ENCODE results near the gene LRRK1.
A peak's percentile ranks its signal among the peaks of the same experiment; 100 is the strongest.

The LRRK1 gene

DNA sequence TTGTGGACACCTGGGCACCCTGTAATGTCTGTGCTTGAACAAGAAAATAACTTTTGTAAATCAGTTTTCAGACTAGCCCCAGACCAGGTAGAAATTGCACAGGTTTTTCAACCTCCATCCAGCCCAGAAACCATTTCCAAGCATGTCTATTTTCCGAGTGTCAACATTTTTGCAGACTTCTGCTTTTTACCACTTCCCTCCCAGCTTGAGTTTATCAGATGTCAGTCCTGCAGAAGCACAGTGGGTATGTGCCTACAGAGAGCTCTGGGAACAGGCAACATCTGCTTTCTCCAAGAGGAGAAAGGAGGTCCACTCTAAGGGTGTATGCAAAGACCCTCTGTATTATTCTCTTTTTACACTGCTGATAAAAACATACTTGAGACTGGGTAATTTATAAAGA, 83.9 kb downstream of the LRRK1 start:
- no peak for TF ChIP-seq TCF12 (IDR thresholded peaks at IDR 0.05; ENCODE audit: low read depth)
- no peak for TF ChIP-seq EP300 (IDR thresholded peaks at IDR 0.05; ENCODE audit: borderline replicate concordance)

DNA sequence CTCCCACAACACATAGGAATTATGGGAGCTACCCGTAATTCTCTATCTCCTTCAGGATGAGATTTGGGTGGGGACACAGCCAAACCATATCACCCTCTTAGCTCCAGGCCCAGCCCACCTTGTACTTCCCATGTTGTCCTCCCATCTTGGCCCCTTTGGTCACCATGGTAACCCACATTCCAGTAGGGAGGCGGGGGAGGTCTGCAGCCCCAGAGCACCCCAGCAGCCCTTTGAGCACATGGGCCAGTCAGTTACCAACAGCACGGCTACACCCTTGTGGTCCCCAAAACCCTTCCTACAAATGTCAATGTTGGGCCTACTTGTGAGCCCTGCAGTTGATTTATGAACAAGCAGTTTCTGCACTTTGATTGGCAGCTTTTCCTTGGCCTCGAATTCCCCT, 84.5 kb downstream of the LRRK1 start:
- TF ChIP-seq EP300 (IDR thresholded peaks at IDR 0.05; ENCODE audit: borderline replicate concordance) (no peak), CEBPB (IDR thresholded peaks at IDR 0.05) (no peak), EGR1 (IDR thresholded peaks at IDR 0.05) (no peak), TCF12 (IDR thresholded peaks at IDR 0.05; ENCODE audit: low read depth) (no peak), TEAD4 (IDR thresholded peaks at IDR 0.05) (no peak)
- TF ChIP-seq, protein P1, sequence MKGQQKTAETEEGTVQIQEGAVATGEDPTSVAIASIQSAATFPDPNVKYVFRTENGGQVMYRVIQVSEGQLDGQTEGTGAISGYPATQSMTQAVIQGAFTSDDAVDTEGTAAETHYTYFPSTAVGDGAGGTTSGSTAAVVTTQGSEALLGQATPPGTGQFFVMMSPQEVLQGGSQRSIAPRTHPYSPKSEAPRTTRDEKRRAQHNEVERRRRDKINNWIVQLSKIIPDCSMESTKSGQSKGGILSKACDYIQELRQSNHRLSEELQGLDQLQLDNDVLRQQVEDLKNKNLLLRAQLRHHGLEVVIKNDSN (IDR thresholded peaks at IDR 0.05): no peak

DNA sequence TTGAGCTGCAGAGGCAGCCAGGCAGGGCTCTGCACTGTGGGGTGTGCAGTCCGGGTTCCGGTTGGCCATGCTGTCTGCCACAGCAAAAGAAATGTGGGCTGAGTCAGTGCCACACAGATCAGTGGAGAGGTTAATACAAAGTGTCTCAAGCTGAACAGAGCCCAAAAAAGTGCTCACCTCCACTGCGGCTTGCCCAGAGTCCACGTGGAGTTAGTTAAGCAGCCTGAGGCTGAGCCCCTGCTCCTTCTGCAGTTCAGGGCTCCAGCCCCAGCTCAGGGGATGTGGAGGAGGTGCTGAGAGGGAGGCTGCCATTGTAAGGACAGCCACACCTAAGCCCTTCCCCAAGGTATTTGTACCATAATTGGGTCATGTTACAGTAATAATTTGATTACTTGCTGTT, 85.3 kb downstream of the LRRK1 start:
- no peak for TF ChIP-seq CREB1 (IDR thresholded peaks at IDR 0.05; ENCODE audit: low read depth)
- TF ChIP-seq TAF1 (IDR thresholded peaks at IDR 0.05; ENCODE audit: low read depth): no peak
- no peak for TF ChIP-seq EGR1 (IDR thresholded peaks at IDR 0.05)
- TF ChIP-seq, protein P2, sequence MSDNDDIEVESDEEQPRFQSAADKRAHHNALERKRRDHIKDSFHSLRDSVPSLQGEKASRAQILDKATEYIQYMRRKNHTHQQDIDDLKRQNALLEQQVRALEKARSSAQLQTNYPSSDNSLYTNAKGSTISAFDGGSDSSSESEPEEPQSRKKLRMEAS (IDR thresholded peaks at IDR 0.05): no peak
- no peak for TF ChIP-seq YY1 (IDR thresholded peaks at IDR 0.05; ENCODE audit: low read depth)
- TF ChIP-seq, protein P3, sequence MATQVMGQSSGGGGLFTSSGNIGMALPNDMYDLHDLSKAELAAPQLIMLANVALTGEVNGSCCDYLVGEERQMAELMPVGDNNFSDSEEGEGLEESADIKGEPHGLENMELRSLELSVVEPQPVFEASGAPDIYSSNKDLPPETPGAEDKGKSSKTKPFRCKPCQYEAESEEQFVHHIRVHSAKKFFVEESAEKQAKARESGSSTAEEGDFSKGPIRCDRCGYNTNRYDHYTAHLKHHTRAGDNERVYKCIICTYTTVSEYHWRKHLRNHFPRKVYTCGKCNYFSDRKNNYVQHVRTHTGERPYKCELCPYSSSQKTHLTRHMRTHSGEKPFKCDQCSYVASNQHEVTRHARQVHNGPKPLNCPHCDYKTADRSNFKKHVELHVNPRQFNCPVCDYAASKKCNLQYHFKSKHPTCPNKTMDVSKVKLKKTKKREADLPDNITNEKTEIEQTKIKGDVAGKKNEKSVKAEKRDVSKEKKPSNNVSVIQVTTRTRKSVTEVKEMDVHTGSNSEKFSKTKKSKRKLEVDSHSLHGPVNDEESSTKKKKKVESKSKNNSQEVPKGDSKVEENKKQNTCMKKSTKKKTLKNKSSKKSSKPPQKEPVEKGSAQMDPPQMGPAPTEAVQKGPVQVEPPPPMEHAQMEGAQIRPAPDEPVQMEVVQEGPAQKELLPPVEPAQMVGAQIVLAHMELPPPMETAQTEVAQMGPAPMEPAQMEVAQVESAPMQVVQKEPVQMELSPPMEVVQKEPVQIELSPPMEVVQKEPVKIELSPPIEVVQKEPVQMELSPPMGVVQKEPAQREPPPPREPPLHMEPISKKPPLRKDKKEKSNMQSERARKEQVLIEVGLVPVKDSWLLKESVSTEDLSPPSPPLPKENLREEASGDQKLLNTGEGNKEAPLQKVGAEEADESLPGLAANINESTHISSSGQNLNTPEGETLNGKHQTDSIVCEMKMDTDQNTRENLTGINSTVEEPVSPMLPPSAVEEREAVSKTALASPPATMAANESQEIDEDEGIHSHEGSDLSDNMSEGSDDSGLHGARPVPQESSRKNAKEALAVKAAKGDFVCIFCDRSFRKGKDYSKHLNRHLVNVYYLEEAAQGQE (IDR thresholded peaks at IDR 0.05; ENCODE audit: low read depth): no peak
- no peak for TF ChIP-seq NFIC (IDR thresholded peaks at IDR 0.05)
- TF ChIP-seq TCF12 (IDR thresholded peaks at IDR 0.05; ENCODE audit: low read depth): no peak
- no peak for TF ChIP-seq RAD21 (IDR thresholded peaks at IDR 0.05; ENCODE audit: low read depth)
- TF ChIP-seq TEAD4 (IDR thresholded peaks at IDR 0.05): no peak
- TF ChIP-seq FOXM1 (IDR thresholded peaks at IDR 0.05; ENCODE audit: borderline replicate concordance, low read depth): no peak
- TF ChIP-seq, protein P1 (IDR thresholded peaks at IDR 0.05): no peak
- no peak for TF ChIP-seq EP300 (IDR thresholded peaks at IDR 0.05; ENCODE audit: borderline replicate concordance)
- no peak for TF ChIP-seq ZBTB7A (IDR thresholded peaks at IDR 0.05; ENCODE audit: low read depth)
- no peak for TF ChIP-seq CEBPB (IDR thresholded peaks at IDR 0.05)

DNA sequence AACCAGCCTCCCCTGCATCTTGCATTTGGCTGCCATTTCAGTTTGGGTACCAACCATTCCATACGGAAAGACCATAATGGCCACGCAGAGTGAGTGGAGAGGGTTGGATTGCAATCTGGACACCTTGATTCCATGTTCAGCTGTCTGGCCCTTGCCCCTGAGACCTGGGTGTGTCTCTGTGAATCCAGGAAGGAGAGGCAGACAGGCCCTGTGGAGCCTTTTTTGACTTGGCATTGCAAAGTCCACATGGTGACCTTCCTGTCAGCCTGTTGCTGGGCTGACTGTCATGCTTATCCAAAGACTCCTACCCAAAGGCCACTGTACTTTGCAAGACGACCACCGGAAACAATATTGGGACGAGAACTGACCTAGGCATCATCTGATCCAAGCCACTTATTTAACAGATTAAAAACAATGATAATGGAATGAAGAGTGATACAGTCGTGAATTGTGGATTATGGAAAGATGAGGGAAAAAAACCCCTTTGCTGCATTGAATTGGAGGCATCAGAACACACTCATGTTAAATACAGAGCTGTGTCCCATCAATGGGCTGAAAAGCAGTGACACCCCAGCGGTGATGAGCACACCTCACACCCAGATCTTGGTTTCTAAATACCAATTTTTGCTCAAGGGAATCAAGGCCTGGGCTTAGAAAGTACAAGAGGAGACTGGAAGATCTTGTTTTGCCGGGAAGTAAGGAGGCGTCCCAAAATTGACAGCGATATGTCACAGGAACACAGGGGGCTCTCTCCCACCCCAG, 86.0 kb downstream of the LRRK1 start:
- TF ChIP-seq TCF12 (IDR thresholded peaks at IDR 0.05; ENCODE audit: low read depth): no peak
- no peak for TF ChIP-seq EGR1 (IDR thresholded peaks at IDR 0.05)
- no peak for TF ChIP-seq EP300 (IDR thresholded peaks at IDR 0.05; ENCODE audit: borderline replicate concordance)
- TF ChIP-seq TAF1 (IDR thresholded peaks at IDR 0.05; ENCODE audit: low read depth): no peak
- no peak for TF ChIP-seq FOXM1 (IDR thresholded peaks at IDR 0.05; ENCODE audit: borderline replicate concordance, low read depth)
- TF ChIP-seq RAD21 (IDR thresholded peaks at IDR 0.05; ENCODE audit: low read depth): no peak

DNA sequence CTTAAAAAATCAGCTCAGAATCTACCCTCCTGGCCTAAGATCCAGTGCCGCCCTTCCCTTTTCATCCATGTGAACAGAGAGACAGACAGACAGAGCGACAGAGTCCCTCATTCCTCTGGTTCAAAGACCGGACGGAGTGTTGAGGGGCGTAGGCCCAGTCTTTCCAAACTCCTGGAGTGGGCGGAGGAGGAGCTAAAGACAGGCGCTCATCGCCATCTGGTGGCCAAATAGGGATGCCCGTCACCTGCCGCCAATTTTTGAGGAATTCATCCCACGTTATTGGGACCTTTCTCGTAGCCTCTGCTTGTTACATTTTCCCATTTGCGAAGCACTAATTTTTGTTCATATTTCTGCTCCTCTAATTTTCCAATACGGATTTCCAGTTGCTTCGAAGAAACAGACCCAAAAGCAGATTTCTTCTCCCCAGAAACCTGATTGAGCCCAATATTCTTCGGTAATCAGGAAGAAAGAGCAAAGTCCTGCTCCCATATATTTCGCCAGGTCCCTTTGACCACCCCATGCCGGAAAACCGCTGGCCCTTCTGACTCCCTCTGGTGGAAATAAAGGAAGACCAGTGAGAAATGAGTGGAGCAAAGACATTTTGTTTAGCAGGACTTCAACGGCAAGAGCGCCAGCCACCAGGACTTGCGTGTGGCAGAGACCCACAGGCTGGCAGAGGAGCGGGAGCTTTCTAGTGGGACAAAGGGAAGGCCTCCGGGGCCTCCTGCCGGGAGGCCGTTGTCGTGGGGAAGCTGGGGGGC, 88.0 kb downstream of the LRRK1 start:
- TF ChIP-seq TEAD4 (IDR thresholded peaks at IDR 0.05): no peak
- TF ChIP-seq RAD21 (IDR thresholded peaks at IDR 0.05; ENCODE audit: low read depth): peak; percentile 94
- peak; percentile 91 for TF ChIP-seq EGR1 (IDR thresholded peaks at IDR 0.05)
- TF ChIP-seq, protein P1 (IDR thresholded peaks at IDR 0.05): no peak
- no peak for TF ChIP-seq NFIC (IDR thresholded peaks at IDR 0.05)
- no peak for TF ChIP-seq TAF1 (IDR thresholded peaks at IDR 0.05; ENCODE audit: low read depth)
- TF ChIP-seq, protein P3 (IDR thresholded peaks at IDR 0.05; ENCODE audit: low read depth): no peak
- no peak for TF ChIP-seq CREB1 (IDR thresholded peaks at IDR 0.05; ENCODE audit: low read depth)
- no peak for TF ChIP-seq TCF12 (IDR thresholded peaks at IDR 0.05; ENCODE audit: low read depth)
- no peak for TF ChIP-seq CEBPB (IDR thresholded peaks at IDR 0.05)
- TF ChIP-seq, protein P2 (IDR thresholded peaks at IDR 0.05): peak; percentile 35; the same call in 1 of the 2 replicates
- no peak for TF ChIP-seq YY1 (IDR thresholded peaks at IDR 0.05; ENCODE audit: low read depth)
- TF ChIP-seq EP300 (IDR thresholded peaks at IDR 0.05; ENCODE audit: borderline replicate concordance): no peak
- no peak for TF ChIP-seq FOXM1 (IDR thresholded peaks at IDR 0.05; ENCODE audit: borderline replicate concordance, low read depth)
